Measurements from ENCODE around the gene ULBP1.
"Not testable (repeated sequence)": the region's sequence is repeated elsewhere in the genome, so short reads cannot be mapped to it uniquely, and the experiment has no call there.

ULBP1 gene, protein sequence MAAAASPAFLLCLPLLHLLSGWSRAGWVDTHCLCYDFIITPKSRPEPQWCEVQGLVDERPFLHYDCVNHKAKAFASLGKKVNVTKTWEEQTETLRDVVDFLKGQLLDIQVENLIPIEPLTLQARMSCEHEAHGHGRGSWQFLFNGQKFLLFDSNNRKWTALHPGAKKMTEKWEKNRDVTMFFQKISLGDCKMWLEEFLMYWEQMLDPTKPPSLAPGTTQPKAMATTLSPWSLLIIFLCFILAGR

DNA sequence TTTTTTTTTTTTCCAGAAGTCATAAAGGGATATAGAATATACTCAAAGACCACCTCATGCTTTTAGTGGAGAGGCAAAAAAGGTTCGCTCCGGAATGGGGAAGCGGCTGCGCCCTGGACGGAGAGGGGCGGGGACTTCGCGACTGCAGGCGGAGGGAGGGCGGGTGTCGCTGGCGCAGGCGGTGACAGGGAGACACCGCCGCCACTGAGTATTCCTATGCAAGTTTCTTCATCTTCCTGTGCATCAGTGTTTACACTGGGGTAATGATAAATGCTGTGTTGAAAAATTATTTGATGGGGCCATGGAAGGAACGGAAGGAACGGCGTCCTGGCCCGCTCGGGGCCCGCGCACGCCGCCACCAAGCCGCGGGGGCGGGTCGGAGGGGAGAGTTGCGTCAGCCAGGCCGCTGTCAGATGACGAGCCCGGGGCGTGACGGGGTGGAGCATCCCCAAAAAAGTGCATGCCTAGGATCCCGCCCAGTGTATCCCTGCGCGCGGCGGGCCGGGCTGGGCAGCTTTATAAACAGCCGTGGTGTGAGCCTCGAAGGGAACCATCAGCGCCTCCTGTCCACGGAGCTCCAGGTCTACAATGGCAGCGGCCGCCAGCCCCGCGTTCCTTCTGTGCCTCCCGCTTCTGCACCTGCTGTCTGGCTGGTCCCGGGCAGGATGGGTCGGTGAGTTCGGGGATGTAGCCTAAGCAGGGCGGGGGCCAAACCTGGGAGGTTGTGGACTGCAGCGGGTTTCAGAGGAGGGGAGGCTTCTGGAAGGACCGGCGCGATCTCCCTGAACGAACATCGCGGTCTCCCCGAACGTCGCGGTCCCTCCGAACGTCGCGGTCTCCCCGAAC is at the start of gene ULBP1:
TSS of gene ULBP1 (plus strand) at position 482 of the 846 bp plus-strand sequence. CDS start at position 589, 107 bp downstream.
- TF ChIP-seq CTCF (IDR thresholded peaks at IDR 0.05; ENCODE audit: low read depth, low read length, missing control alignments) = peak; percentile 13
- in situ Hi-C loops (cut with HindIII; ENCODE audit: low sequenced_read_pairs) = no loop called here
- H3K4me3 ChIP-seq (ENCODE audit: low read depth, low read length) = peak within 1 kb of the TSS; percentile 35
- peak; percentile 20 for DNase-seq (ENCODE audit: low read depth)

DNA sequence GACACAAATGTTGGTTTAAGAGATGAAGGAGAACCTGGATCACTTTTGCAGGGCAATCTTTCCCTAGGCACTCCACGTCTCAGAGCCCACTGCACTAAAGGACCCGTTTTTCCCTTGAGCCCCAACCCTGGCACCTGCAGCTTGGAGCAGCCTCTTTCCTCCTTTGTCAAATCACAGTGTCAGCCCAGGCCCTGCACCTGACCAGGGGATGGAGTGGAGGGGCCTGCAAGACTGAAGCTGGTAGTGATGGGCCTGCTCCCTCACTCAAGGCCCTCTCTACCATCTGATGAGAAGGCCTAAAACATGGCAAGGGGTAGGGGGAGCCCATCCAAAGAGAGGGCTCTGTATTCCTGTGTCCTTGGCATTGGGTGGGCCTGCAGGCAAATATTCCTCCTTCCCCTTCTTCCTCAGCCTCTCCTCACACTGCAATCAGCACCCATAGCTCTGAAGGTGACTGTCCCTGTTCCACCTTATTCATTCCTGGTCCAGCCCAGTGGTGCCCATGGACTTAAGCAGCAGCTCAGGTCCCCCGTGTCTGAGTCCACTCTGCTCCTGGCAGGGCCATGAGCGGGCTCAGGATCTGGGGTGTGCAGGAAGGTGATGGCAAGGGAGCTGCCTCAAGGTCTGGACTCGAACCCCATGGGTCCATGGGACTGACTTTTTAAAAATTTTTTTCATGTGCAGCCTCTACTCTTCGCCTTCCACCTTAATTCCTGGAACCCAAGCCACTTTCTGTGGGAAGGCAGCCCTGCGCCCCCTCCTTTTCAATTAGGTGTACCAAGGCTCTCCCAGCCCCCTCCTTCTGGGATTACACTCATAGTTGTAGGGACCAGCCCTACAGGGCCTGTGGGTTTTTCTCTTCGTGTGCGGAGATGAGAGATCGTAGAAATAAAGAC is 47.5 kb upstream of the ULBP1 start:
- no peak for TF ChIP-seq CTCF (IDR thresholded peaks at IDR 0.05; ENCODE audit: low read depth, low read length, missing control alignments)
- in situ Hi-C loops (cut with HindIII; ENCODE audit: low sequenced_read_pairs) = no loop called here

GRCh38 chr6:149917679-149918078 is 46.1 kb upstream of the ULBP1 start:
- no peak for DNase-seq (ENCODE audit: low read depth)
- no peak overlapping the region for H3K4me3 ChIP-seq (ENCODE audit: low read depth, low read length)
- in situ Hi-C loops (cut with HindIII; ENCODE audit: low sequenced_read_pairs) = no loop called here
- no peak for TF ChIP-seq CTCF (IDR thresholded peaks at IDR 0.05; ENCODE audit: low read depth, low read length, missing control alignments)

More for the DNA sequence above, 47.5 kb upstream of the ULBP1 start:
- H3K4me3 ChIP-seq (ENCODE audit: low read depth, low read length) = no peak overlapping the region
- DNase-seq (ENCODE audit: low read depth) = no peak

GRCh38 chr6:149918151-149918905 is 45.4 kb upstream of the ULBP1 start:
- TF ChIP-seq CTCF (IDR thresholded peaks at IDR 0.05; ENCODE audit: low read depth, low read length, missing control alignments) = no peak
- H3K4me3 ChIP-seq (ENCODE audit: low read depth, low read length) = no peak overlapping the region
- in situ Hi-C loops (cut with HindIII; ENCODE audit: low sequenced_read_pairs) = no loop called here
- no peak for DNase-seq (ENCODE audit: low read depth)

DNA sequence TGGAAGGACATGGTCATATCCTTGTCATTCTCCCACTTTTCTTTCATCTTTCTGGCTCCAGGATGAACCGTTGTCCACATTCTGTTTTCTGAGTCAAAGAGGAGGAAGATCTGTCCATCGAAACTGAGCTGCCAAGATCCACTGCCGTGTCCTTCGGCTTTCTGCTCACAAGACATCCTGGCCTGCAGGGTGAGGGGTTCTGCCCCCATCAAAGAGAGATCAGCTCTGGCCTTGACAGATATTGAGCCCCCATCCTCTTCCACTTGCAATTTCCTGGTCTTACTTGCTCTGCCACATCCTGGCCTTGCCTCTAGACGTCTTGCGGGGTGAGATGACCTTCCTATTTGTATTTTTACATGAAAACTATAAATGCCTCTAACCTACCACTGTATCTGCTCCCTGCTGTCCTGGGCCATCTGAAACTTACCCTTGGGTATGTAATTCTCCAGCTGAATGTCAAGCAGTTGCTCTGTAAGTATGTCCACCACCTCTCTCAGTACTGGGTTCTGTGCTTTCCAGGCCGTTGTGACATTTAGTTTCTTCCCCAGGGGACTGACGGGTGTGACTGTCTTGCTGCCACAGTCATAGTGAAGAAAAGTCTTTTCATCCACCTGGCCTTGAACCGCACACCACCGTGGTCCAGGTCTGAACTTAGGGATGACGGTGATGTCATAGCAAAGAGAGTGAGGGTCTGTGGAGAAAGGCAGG is 44.5 kb upstream of the ULBP1 start:
- DNase-seq (ENCODE audit: low read depth); in situ Hi-C loops (cut with HindIII; ENCODE audit: low sequenced_read_pairs): not testable (repeated sequence)

GRCh38 chr6:149919834-149920225 is 43.9 kb upstream of the ULBP1 start:
- no peak overlapping the region for H3K4me3 ChIP-seq (ENCODE audit: low read depth, low read length)
- in situ Hi-C loops (cut with HindIII; ENCODE audit: low sequenced_read_pairs) = no loop called here
- TF ChIP-seq CTCF (IDR thresholded peaks at IDR 0.05; ENCODE audit: low read depth, low read length, missing control alignments) = no peak
- no peak for DNase-seq (ENCODE audit: low read depth)

More for the DNA sequence above, 44.5 kb upstream of the ULBP1 start:
- not testable (repeated sequence) for H3K4me3 ChIP-seq (ENCODE audit: low read depth, low read length)
